LNCaP clone FGC (cell line): ENCODE measurements around the gene ITPR2.
A peak's percentile ranks its signal among the peaks of the same experiment; 100 is the strongest.

Experiments
- DNase-seq: peaks from one replicate; pipeline ENCODE4 v3.0.0-alpha.2; 2011; ENCODE audit warnings: low read depth
- H3K4me3 ChIP-seq: 2 replicates; pipeline ENCODE4 v1.5.1; 2011; ENCODE audit warnings: mild to moderate bottlenecking, low read depth, low read length, control low read depth
- CTCF ChIP-seq: IDR thresholded peaks from 2 replicates; pipeline ENCODE4 v1.5.1; 2012; ENCODE audit warnings: mild to moderate bottlenecking; ENCODE audit not compliant: control insufficient read depth, insufficient read depth; ENCODE audit errors: extremely low read depth

ITPR2 gene

GRCh38 chr12:26384536-26384935, 448.5 kb downstream of the ITPR2 start:
- H3K4me3 ChIP-seq: no peak overlapping the region
- no peak for TF ChIP-seq CTCF
- DNase-seq: no peak

DNA sequence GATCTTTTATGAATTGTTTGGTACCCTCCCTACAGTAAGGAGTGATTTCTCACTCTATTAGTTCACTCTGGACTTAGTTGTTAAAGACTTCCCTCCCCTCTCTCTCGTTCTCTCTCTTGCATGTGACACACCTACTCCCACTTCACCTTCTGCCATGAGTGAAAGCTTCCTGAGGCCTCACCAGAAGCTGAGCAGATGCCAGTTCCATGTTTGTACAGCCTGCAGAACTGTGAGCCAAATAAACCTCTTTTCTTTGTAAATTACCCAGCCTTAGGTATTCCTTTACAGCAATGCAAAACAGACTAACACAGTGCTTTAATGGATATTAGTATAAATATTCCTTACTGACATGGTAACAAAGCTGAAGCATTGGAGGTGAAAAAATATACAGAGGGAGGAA, 450.0 kb downstream of the ITPR2 start:
- TF ChIP-seq CTCF: no peak
- DNase-seq: no peak
- H3K4me3 ChIP-seq: no peak overlapping the region

DNA sequence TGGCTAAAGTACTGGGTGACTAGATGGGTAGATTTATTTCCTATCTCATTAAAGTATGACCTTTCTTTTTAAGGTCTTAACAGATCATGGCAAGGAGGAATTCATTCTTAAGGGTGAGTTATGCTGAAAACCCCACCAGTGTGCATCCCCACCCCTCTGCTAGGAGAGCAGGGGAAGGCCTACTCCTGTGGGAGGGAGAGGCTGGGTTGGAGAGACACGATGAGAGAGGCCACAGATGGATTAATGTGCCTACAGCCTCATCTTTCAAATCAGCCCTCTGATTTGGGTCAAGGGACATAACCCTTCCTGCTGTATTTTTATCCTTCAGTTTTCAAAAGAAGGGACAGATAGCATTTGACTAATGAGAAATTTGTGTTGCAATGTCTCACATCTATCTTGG, 452.1 kb downstream of the ITPR2 start:
- no peak overlapping the region for H3K4me3 ChIP-seq
- DNase-seq: no peak
- TF ChIP-seq CTCF: no peak

- no peak for DNase-seq
- H3K4me3 ChIP-seq: no peak overlapping the region
- no peak for TF ChIP-seq CTCF
Observed at GRCh38 chr12:26379777-26380467, 453.1 kb downstream of the ITPR2 start.

DNA sequence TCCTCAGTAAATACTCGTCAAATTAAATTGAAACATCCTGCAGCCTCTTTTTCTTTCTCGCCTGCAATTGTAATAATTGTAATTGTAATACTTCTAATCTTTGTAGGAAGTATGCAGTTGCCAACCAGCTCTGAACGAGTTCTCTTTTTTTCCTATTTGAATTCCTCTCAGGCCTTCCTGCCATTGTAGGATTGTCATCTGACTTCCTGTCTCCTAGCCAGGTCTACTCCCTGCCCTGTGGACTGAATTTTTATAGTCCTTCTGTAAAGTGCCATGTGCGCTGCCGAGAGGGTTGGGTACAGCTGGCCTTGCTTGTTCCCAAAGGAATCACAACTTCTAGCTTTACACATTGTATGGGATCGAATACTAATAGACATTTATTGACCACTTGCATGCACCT, 454.3 kb downstream of the ITPR2 start:
- TF ChIP-seq CTCF: no peak
- H3K4me3 ChIP-seq: no peak overlapping the region
- peak; percentile 10 for DNase-seq

DNA sequence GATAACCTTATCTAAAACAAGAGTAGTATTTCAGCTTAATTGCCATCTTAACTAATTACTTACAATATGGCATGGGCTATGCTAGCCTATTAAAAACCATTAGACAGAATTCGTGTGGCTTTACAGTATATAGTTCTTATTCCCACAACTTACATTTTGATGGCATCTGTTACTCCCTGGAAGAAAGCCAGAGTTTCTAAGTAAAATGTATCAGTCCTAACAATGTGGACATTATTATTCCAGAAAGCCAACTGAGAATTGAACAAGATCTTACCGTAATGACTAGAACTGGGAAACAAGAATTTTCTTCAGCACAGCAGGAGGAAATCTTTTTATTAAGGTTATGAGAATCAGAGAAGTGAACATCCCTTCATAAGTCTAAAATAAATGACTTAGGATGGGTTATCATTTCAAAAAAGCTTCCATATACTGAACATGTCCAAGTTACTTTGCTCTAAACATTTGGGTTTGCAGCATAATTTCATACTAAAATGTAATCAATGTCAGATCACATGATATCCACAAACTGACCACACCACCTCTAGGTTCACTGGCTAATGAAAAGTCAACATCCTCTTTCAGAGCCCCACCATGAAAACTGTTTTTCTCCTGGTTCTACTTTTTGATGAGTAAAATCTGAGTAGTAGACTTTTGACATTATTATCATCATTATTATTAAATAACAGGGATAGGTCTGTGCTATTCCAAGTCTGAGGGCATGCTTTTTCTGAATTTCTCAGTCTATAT, 457.9 kb downstream of the ITPR2 start:
- no peak for DNase-seq
- TF ChIP-seq CTCF: no peak

More for the DNA sequence above, 457.9 kb downstream of the ITPR2 start:
- H3K4me3 ChIP-seq: no peak overlapping the region
